ENCODE results near the gene GART.

Gene GART

GRCh38 chr21:33461538-33462250, 80.2 kb downstream of the GART start:
- DNase-seq (ENCODE audit: low spot score): no peak

DNA sequence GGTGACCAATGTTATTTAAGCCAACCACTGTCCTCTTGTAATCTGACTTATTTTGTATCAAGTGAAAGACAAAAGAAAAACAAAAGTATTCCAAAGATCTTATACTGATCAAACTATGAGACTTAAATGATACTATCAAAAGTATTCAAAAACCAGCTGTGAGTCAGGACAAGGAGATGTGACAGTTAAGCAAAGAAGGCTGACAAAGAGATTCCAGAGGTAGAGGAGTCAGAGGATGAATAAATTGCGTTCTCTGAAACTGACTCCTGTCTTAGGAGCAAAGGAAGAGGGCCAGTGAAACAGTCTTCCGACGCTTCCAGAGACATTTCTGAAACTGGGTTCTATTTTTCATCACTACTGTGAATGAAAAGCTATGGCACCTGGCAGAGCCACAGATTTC, 83.1 kb downstream of the GART start:
- no peak for DNase-seq (ENCODE audit: low spot score)

DNA sequence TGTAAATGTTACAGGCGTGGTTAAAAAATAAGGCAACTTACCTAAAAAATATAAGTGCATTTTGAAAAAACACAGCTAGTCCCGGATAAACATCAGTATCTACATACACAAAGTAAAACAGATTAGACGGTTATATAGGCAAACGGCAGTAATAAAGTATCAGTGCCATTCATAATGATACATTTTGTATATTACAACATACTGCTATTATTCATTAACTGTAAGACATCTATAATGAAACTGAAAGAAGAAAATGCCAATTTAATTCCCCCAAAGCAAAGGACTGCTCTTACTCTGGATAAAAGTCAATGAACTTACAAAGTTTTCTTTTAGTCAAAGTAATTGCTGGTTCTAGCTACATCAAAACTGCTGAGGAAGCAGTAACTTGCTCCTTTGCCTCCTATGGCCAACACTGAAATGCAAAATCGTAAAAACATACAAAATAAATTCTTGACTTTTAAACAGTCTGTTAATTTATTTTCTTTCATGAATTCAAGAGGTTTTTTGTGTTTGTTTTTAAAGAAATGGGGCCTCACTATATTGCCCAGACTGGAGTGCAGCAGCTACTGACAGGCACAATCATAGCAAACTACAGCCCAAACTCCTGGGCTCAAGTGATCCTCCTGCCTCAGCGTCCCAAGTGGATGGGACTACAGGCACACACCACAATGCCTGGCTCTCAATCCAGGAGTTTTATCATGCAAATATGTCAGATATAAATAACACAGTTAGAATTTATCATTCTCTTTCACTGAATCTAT, 86.1 kb downstream of the GART start:
- no peak for DNase-seq (ENCODE audit: low spot score)
